OCI-LY3 (cell line): Measurements from ENCODE around the gene RGL1.

Experiments used
- H2AFZ ChIP-seq: fragments of 200-600, 300-600 bp; shearing (Covaris generic); 2 replicates; pipeline ENCODE4 v1.6.0; 2014; ENCODE audit warnings: antibody characterized with exemption, low read depth, low read length
- H3K27ac ChIP-seq: fragments of 200-600, 300-600 bp; sonication (generic); 2 replicates; pipeline ENCODE4 v1.5.1; 2014; ENCODE audit warnings: mild to moderate bottlenecking, low read length, moderate library complexity, mixed read lengths
- H3K27me3 ChIP-seq: fragments of 200-600, 300-600 bp; sonication (generic); 2 replicates; pipeline ENCODE4 v1.6.1; 2014; ENCODE audit warnings: low read depth, low read length, mixed read lengths
- H3K36me3 ChIP-seq: fragments of 200-600, 300-600 bp; sonication (generic); replicated peaks from 2 replicates; pipeline ENCODE3; 2014; ENCODE audit warnings: low read depth, low read length, mixed read lengths
- H3K4me1 ChIP-seq: fragments of 300-600, 200-600 bp; sonication (generic); 2 replicates; pipeline ENCODE4 v1.6.1; 2014; ENCODE audit warnings: low read length, mixed read lengths
- H3K4me2 ChIP-seq: fragments of 200-600, 300-600 bp; sonication (generic); 2 replicates; pipeline ENCODE4 v1.6.1; 2014; ENCODE audit warnings: low read length, mixed read lengths
- H3K4me3 ChIP-seq: fragments of 300-600, 200-600 bp; sonication (generic); 2 replicates; pipeline ENCODE4 v1.5.1; 2014; ENCODE audit warnings: antibody characterized with exemption, mild to moderate bottlenecking, low read length, moderate library complexity
- H3K79me2 ChIP-seq: fragments of 300-600, 200-600 bp; shearing (Covaris generic); 2 replicates; pipeline ENCODE4 v1.6.1; 2014; ENCODE audit warnings: mild to moderate bottlenecking, low read length, mixed read lengths
- H3K9ac ChIP-seq: fragments of 300-600, 200-600 bp; shearing (Covaris generic); 2 replicates; pipeline ENCODE4 v1.6.0; 2014; ENCODE audit warnings: mild to moderate bottlenecking, low read length, moderate library complexity
- H3K9me3 ChIP-seq: fragments of 200-600, 300-600 bp; shearing (Covaris generic); 2 replicates; pipeline ENCODE4 v1.6.1; 2014; ENCODE audit warnings: low read length, mixed read lengths; ENCODE audit not compliant: insufficient read depth
- H4K20me1 ChIP-seq: fragments of 200-600, 300-600 bp; sonication (generic); 2 replicates; pipeline ENCODE4 v1.6.1; 2016; ENCODE audit warnings: low read length, mixed read lengths; ENCODE audit not compliant: insufficient read depth
- EZH2phosphoT487 ChIP-seq: fragments of 200-600 bp; shearing (Covaris generic); IDR thresholded peaks from 2 replicates; pipeline ENCODE4 v1.6.1; 2018; ENCODE audit warnings: antibody characterized with exemption, mixed run types, low read depth
- TF ChIP-seq, protein P1 (sequence below): fragments of 200-600, 300-600 bp; sonication (generic); IDR thresholded peaks from 2 replicates; pipeline ENCODE4 v1.5.1; 2014; ENCODE audit warnings: antibody characterized with exemption, low read length, low read depth

The RGL1 gene

DNA sequence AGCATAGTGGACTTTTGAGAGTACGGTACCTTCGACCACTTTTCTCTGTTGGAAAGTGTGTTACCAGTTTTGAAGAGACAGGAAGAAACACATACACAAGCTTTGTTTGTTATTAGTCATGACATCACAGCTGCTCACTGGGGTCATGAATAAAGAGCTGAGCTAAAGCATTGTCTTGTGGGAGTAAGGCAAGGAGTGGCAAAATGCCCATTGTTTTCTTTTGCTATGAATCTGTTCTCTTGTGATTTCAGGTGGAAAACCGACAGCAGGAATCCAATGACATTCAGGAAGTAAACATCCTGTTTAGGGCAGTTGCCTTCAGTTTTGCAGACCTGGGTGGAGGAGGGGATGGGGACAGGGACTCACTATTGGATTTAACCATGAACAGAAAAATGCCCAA, 66.2 kb downstream of the RGL1 start:
- H3K4me3 ChIP-seq: no peak overlapping the region

DNA sequence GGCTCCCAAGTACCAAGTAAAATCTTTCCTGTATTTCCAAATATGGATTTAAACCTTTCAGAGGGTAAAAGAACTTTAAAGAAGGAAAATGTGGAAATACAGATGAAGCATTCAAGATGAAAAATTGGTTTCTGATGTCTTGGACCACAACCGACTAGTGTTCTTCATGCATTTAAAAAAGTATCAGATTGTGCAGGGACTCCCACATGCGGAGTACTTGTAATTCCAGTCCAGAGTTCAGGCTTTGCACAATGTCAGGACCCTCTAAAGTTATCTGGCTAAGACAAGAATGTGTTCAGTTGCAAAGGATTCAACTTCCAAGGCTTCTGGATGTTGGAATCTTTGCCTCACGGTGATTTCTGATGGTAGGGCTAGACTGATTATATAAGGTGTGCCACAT, 66.7 kb downstream of the RGL1 start:
- H3K9ac ChIP-seq: no peak overlapping the region
- H3K4me3 ChIP-seq: no peak overlapping the region
- H2AFZ ChIP-seq: no peak overlapping the region
- no peaks in the 10 kb centered on the region for H3K27me3 ChIP-seq
- H3K4me1 ChIP-seq: 0 out of 2 replicates have a peak, but pooled peaks cover 3% of the 10 kb centered on the region
- TF ChIP-seq, protein P1, sequence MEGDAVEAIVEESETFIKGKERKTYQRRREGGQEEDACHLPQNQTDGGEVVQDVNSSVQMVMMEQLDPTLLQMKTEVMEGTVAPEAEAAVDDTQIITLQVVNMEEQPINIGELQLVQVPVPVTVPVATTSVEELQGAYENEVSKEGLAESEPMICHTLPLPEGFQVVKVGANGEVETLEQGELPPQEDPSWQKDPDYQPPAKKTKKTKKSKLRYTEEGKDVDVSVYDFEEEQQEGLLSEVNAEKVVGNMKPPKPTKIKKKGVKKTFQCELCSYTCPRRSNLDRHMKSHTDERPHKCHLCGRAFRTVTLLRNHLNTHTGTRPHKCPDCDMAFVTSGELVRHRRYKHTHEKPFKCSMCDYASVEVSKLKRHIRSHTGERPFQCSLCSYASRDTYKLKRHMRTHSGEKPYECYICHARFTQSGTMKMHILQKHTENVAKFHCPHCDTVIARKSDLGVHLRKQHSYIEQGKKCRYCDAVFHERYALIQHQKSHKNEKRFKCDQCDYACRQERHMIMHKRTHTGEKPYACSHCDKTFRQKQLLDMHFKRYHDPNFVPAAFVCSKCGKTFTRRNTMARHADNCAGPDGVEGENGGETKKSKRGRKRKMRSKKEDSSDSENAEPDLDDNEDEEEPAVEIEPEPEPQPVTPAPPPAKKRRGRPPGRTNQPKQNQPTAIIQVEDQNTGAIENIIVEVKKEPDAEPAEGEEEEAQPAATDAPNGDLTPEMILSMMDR: no peak
- no peaks in the 10 kb centered on the region for H3K36me3 ChIP-seq
- no peaks in the 10 kb centered on the region for H4K20me1 ChIP-seq
- no peak overlapping the region for H3K27ac ChIP-seq
- H3K4me2 ChIP-seq: no peak overlapping the region
- H3K9me3 ChIP-seq: no peaks in the 10 kb centered on the region
- H3K79me2 ChIP-seq: no peaks in the 10 kb centered on the region

More for the DNA sequence above, 66.2 kb downstream of the RGL1 start:
- no peak overlapping the region for H3K4me2 ChIP-seq
- H3K4me1 ChIP-seq: 0 out of 2 replicates have a peak, but pooled peaks cover 3% of the 10 kb centered on the region
- H3K27ac ChIP-seq: no peak overlapping the region
- H3K9ac ChIP-seq: no peak overlapping the region
- no peak overlapping the region for H2AFZ ChIP-seq
- H3K9me3 ChIP-seq: no peaks in the 10 kb centered on the region
- H3K27me3 ChIP-seq: no peaks in the 10 kb centered on the region
- H4K20me1 ChIP-seq: no peaks in the 10 kb centered on the region
- no peaks in the 10 kb centered on the region for H3K79me2 ChIP-seq
- no peaks in the 10 kb centered on the region for H3K36me3 ChIP-seq
- TF ChIP-seq, protein P1: no peak
- TF ChIP-seq EZH2phosphoT487: no peak

DNA sequence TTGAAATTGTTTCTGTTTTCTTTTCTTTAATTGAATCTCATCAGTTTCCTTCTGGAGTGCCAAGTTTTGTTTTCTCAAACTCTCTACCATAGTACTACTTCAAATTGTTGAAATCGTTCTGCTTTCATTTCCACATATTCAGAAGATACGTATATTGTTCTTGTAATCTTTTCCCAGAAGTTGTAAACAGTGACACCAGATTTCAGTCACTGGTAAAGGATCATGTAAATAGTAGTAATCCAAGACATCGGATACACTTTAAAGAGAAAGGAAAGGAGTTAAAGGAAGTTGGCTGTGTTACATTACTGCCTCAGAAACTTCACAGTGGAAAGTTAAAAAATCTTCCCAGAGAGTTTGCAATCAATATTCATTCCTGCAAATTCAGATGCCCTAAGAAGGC, 67.5 kb downstream of the RGL1 start:
- H3K4me2 ChIP-seq: peak overlapping the region; percentile 24; the same call in 1 of the 2 replicates
- H3K4me1 ChIP-seq: 0 out of 2 replicates have a peak, but pooled peaks cover 3% of the 10 kb centered on the region
- no peak overlapping the region for H2AFZ ChIP-seq
- no peaks in the 10 kb centered on the region for H3K27me3 ChIP-seq
- no peaks in the 10 kb centered on the region for H3K36me3 ChIP-seq
- H3K27ac ChIP-seq: no peak overlapping the region
- H3K9me3 ChIP-seq: no peaks in the 10 kb centered on the region
- no peaks in the 10 kb centered on the region for H3K79me2 ChIP-seq
- no peaks in the 10 kb centered on the region for H4K20me1 ChIP-seq
- no peak for TF ChIP-seq EZH2phosphoT487
- TF ChIP-seq, protein P1: no peak
- H3K4me3 ChIP-seq: no peak overlapping the region
- no peak overlapping the region for H3K9ac ChIP-seq

DNA sequence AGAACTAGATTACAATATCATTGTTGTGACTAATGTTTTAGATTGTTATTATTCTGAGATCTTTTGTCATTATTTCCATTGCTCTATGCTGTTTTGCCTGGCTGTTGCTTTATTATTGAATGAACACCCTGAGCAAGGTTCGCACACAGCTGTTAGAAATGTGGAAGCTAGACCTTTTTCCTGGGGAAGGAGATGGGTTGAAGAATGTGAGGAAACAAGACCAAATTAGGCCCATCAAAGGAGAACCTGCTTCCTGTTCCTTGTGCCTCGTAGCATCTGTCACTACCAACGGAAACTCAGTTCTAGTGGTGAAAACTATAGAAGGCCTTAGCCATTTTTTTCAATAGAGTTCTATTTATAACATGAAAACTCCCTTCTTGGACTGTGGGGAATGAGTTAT, 68.7 kb downstream of the RGL1 start:
- no peaks in the 10 kb centered on the region for H3K36me3 ChIP-seq
- no peaks in the 10 kb centered on the region for H3K27me3 ChIP-seq
- no peak for TF ChIP-seq EZH2phosphoT487
- TF ChIP-seq, protein P1: no peak
- H3K4me2 ChIP-seq: no peak overlapping the region
- no peaks in the 10 kb centered on the region for H4K20me1 ChIP-seq
- H3K79me2 ChIP-seq: no peaks in the 10 kb centered on the region
- H3K4me3 ChIP-seq: no peak overlapping the region
- 0 out of 2 replicates have a peak, but pooled peaks cover 3% of the 10 kb centered on the region for H3K4me1 ChIP-seq
- H3K9me3 ChIP-seq: no peaks in the 10 kb centered on the region
- no peak overlapping the region for H2AFZ ChIP-seq
- H3K9ac ChIP-seq: no peak overlapping the region
- no peak overlapping the region for H3K27ac ChIP-seq
